IMR-90 (cell line): ENCODE data around the gene UBA3. TPM values are rescaled to one million over a fixed set of nuclear protein-coding genes. Genes with fewer than 3 reads are reported as not detected.

Experiments used
- ATAC-seq: fragments of 200-7000 bp; cut with Tn5 transposase; 2 replicates; pipeline ENCODE4 v1.9.1; 2020; ENCODE audit warnings: low read depth, mild to moderate bottlenecking, moderate library complexity
- BruUV-seq: library from RNA; stranded (reverse); fragments of 400-500 nt; replicated peaks from 2 replicates; lab custom pipeline; 2021; lab: Mats Ljungman, UMichigan
- CTCF ChIA-PET: fragments of 300-600 bp; formaldehyde crosslinking; extraction: SDS; loops from one replicate; lab custom pipeline; 2021; ENCODE audit warnings: antibody characterized with exemption; lab: Yijun Ruan, JAX
- POLR2A ChIA-PET: fragments of 300-600 bp; sonication (Branson Sonifier 250); formaldehyde crosslinking; loops from one replicate; lab custom pipeline; 2022; ENCODE audit warnings: antibody characterized with exemption; ENCODE audit not compliant: unreplicated experiment; lab: Charles Lee
- DNase-seq: peaks from one replicate; pipeline ENCODE4 v3.0.0; 2013
- H2AFZ ChIP-seq: replicated peaks from 2 replicates; pipeline ENCODE3; 2013; ENCODE audit warnings: low read length, mild to moderate bottlenecking; ENCODE audit not compliant: poor library complexity
- H2AK5ac ChIP-seq: 2 replicates; pipeline ENCODE4 v1.6.1; 2013; ENCODE audit warnings: low read depth, low read length, inconsistent platforms
- H2AK9ac ChIP-seq: replicated peaks from 2 replicates; pipeline ENCODE3; 2013; ENCODE audit warnings: mild to moderate bottlenecking, low read depth, low read length, moderate library complexity; ENCODE audit not compliant: poor library complexity
- H2BK120ac ChIP-seq: 2 replicates; pipeline ENCODE4 v1.6.1; 2013; ENCODE audit warnings: low read depth, low read length, inconsistent platforms
- H2BK15ac ChIP-seq: 3 replicates; pipeline ENCODE4 v1.6.1; 2013; ENCODE audit warnings: low read depth, low read length, inconsistent platforms
- H2BK20ac ChIP-seq: 2 replicates; pipeline ENCODE4 v1.6.1; 2013; ENCODE audit warnings: low read depth, mild to moderate bottlenecking, inconsistent platforms, low read length, moderate library complexity
- H2BK5ac ChIP-seq: 2 replicates; pipeline ENCODE4 v1.6.1; 2013; ENCODE audit warnings: mild to moderate bottlenecking, low read depth, low read length, inconsistent platforms; ENCODE audit not compliant: poor library complexity, severe bottlenecking
- H3K14ac ChIP-seq: replicated peaks from 2 replicates; pipeline ENCODE4 v1.6.1; 2013; ENCODE audit warnings: low read depth, low read length, inconsistent platforms
- H3K18ac ChIP-seq: 2 replicates; pipeline ENCODE4 v1.6.1; 2013; ENCODE audit warnings: low read depth, low read length, control low read depth
- H3K23ac ChIP-seq: 2 replicates; pipeline ENCODE4 v1.6.1; 2013; ENCODE audit warnings: low read depth, low read length, inconsistent platforms
- H3K27ac ChIP-seq: 2 replicates; pipeline ENCODE4 v1.5.1; 2013; ENCODE audit warnings: mild to moderate bottlenecking, control low read depth, low read length; ENCODE audit not compliant: insufficient read depth
- H3K27me3 ChIP-seq: 2 replicates; pipeline ENCODE4 v1.6.1; 2013; ENCODE audit warnings: low read length; ENCODE audit not compliant: control insufficient read depth, insufficient read depth
- H3K36me3 ChIP-seq: 2 replicates; pipeline ENCODE4 v1.6.1; 2013; ENCODE audit warnings: low read length, mixed read lengths; ENCODE audit not compliant: control insufficient read depth, insufficient read depth
- H3K4ac ChIP-seq: 2 replicates; pipeline ENCODE4 v1.6.1; 2013; ENCODE audit warnings: low read depth, low read length, inconsistent platforms
- H3K4me1 ChIP-seq: 2 replicates; pipeline ENCODE4 v1.6.1; 2013; ENCODE audit warnings: low read length, mixed read lengths; ENCODE audit not compliant: control insufficient read depth, insufficient read depth
- H3K4me2 ChIP-seq: 2 replicates; pipeline ENCODE4 v1.6.1; 2013; ENCODE audit warnings: low read depth, mild to moderate bottlenecking, control low read depth, low read length, moderate library complexity
- H3K4me3 ChIP-seq: 2 replicates; pipeline ENCODE4 v1.5.1; 2013; ENCODE audit warnings: low read depth, mild to moderate bottlenecking, control low read depth, low read length, moderate library complexity; ENCODE audit not compliant: insufficient read depth
- H3K56ac ChIP-seq: 2 replicates; pipeline ENCODE4 v1.6.1; 2013; ENCODE audit warnings: low read length, inconsistent platforms; ENCODE audit not compliant: insufficient read depth; ENCODE audit errors: extremely low read depth
- H3K79me1 ChIP-seq, 2 experiments: 2 replicates each; pipeline ENCODE4 v1.6.1; 2013; ENCODE audit warnings: low read length in 2 of 2, inconsistent platforms in 1 of 2, low read depth in 1 of 2
- H3K9ac ChIP-seq: 2 replicates; pipeline ENCODE4 v1.6.1; 2013; ENCODE audit warnings: low read depth, low read length, control low read depth
- H3K9me1 ChIP-seq: 2 replicates; pipeline ENCODE4 v1.6.1; 2013; ENCODE audit warnings: low read length, inconsistent platforms; ENCODE audit not compliant: insufficient read depth
- H3K9me3 ChIP-seq: 2 replicates; pipeline ENCODE4 v1.6.1; 2013; ENCODE audit warnings: low read length; ENCODE audit not compliant: control insufficient read depth, insufficient read depth
- H4K20me1 ChIP-seq: 2 replicates; pipeline ENCODE4 v1.6.1; 2013; ENCODE audit warnings: low read length, inconsistent platforms; ENCODE audit not compliant: insufficient read depth
- H4K5ac ChIP-seq: 2 replicates; pipeline ENCODE4 v1.6.1; 2013; ENCODE audit warnings: mild to moderate bottlenecking, low read depth, low read length, control low read depth
- H4K8ac ChIP-seq, 2 experiments: 2 replicates each; pipeline ENCODE4 v1.6.1; 2013; ENCODE audit warnings: low read depth in 2 of 2, low read length in 2 of 2, control low read depth in 1 of 2, inconsistent platforms in 1 of 2
- H4K91ac ChIP-seq: 2 replicates; pipeline ENCODE4 v1.6.1; 2013; ENCODE audit warnings: low read depth, low read length, inconsistent platforms; ENCODE audit not compliant: insufficient read depth
- BHLHE40 ChIP-seq: fragments of 150-350 bp; IDR thresholded peaks from 2 replicates; pipeline ENCODE4 v1.6.1; 2016; ENCODE audit warnings: mild to moderate bottlenecking, low read depth, low read length
- CEBPB ChIP-seq: IDR thresholded peaks from 2 replicates; pipeline ENCODE4 v1.6.1; 2012; ENCODE audit warnings: low read depth, low read length, improper control_type of control experiment
- CHD1 ChIP-seq: IDR thresholded peaks from 2 replicates; pipeline ENCODE4 v1.6.1; 2012; ENCODE audit warnings: low read depth, low read length, improper control_type of control experiment
- FOS ChIP-seq: fragments of 150-350 bp; IDR thresholded peaks from 2 replicates; pipeline ENCODE4 v1.6.1; 2016; ENCODE audit warnings: low read depth, low read length
- MAZ ChIP-seq: IDR thresholded peaks from 2 replicates; pipeline ENCODE4 v1.6.1; 2012; ENCODE audit warnings: low read depth, mild to moderate bottlenecking, low read length, improper control_type of control experiment, moderate library complexity, borderline replicate concordance
- RAD21 ChIP-seq: IDR thresholded peaks from 2 replicates; pipeline ENCODE4 v1.6.1; 2012; ENCODE audit warnings: low read length, improper control_type of control experiment
- RCOR1 ChIP-seq: IDR thresholded peaks from 2 replicates; pipeline ENCODE4 v1.6.1; 2012; ENCODE audit warnings: mild to moderate bottlenecking, low read length, improper control_type of control experiment; ENCODE audit not compliant: insufficient replicate concordance
- RFX5 ChIP-seq: IDR thresholded peaks from 2 replicates; pipeline ENCODE4 v1.8.0; 2012; ENCODE audit warnings: low read depth, mild to moderate bottlenecking, low read length, moderate library complexity
- USF2 ChIP-seq: fragments of 150-350 bp; IDR thresholded peaks from 2 replicates; pipeline ENCODE4 v1.6.1; 2017; ENCODE audit warnings: mild to moderate bottlenecking, antibody characterized with exemption, low read length, low read depth
- WGBS, 2 experiments: methylation state at CpG; one replicate each; pipeline versions ENCODE4 v1.1.5 to v1.1.7; 2013; ENCODE audit warnings: missing lambda C conversion rate in 2 of 2; ENCODE audit not compliant: insufficient read length in 1 of 2; ENCODE audit errors: extremely low coverage in 2 of 2; 5-methylcytosine and 5-hydroxymethylcytosine counted together
- dilution Hi-C: fragments of 300-500 bp; cut with HindIII; formaldehyde crosslinking; loops from one replicate; pipeline ENCODE4 v1.14.3; 2018; ENCODE audit warnings: low sequenced_read_pairs; ENCODE audit not compliant: unreplicated experiment
- in situ Hi-C: fragments of 300-500 bp; cut with MboI; formaldehyde crosslinking; loops from 3 replicates; pipeline ENCODE4 v1.14.3; 2019; ENCODE audit warnings: low sequenced_read_pairs, inconsistent platforms, mixed read lengths
- intact Hi-C: fragments of 100-400 bp; cut with micrococcal nuclease; formaldehyde crosslinking; loops from 2 replicates; pipeline ENCODE4 v1.10.0; 2022
- polyA plus RNA-seq, 3 experiments: library from polyadenylated mRNA; depleted of rRNA; stranded (reverse); fragments of >200 nt; gene quantifications; 2 replicates each; pipeline ENCODE4 v1.2.3, GENCODE V29; 2012; ENCODE audit warnings: low replicate concordance in 1 of 3
- total RNA-seq: library from RNA; depleted of rRNA; stranded (reverse); fragments of >200 nt; gene quantifications from 2 replicates; pipeline ENCODE4 v1.2.3, GENCODE V29; 2012
- TF ChIP-seq, protein P1 (sequence below): fragments of 150-350 bp; IDR thresholded peaks from 2 replicates; pipeline ENCODE4 v1.6.1; 2016; ENCODE audit warnings: low read depth, mild to moderate bottlenecking, low read length, moderate library complexity, borderline replicate concordance

The UBA3 gene
- total and polyA plus RNA-seq, 2 of the 4 experiments (the other 2 are of a cell fraction): 51.8 to 64.3 TPM

- Histone ChIP-seq H4K5ac (no peak overlapping the region), H4K8ac (no peak overlapping the region), H4K20me1 (peaks cover 3% of the 10 kb centered on the region; the same call in 1 of the 2 replicates), H3K27ac (no peak overlapping the region), H3K4me1 (no peaks in the 10 kb centered on the region), H3K23ac (no peak overlapping the region), H3K14ac (no peak overlapping the region), H2AFZ (no peak overlapping the region), H2BK120ac (no peak overlapping the region), H3K9ac (no peak overlapping the region), H4K91ac (no peak overlapping the region), H3K56ac (no peak overlapping the region), H3K4me2 (no peak overlapping the region), H2BK20ac (no peak overlapping the region), H3K79me1 (peaks cover 2 to 27% of the 10 kb centered on the region in 2 experiments), H3K4me3 (no peak overlapping the region), H2BK15ac (no peak overlapping the region), H2BK5ac (no peak overlapping the region), H3K9me3 (no peaks in the 10 kb centered on the region), H3K4ac (no peak overlapping the region), H2AK9ac (no peak overlapping the region), H3K36me3 (peaks cover 22% of the 10 kb centered on the region), H3K18ac (no peak overlapping the region), H3K27me3 (no peaks in the 10 kb centered on the region), H3K9me1 (peaks cover 2% of the 10 kb centered on the region; the same call in 1 of the 2 replicates), H2AK5ac (no peak overlapping the region)
- BruUV-seq: no TSS peak
- DNase-seq: no peak
- intact Hi-C loops: no loop called here
- ATAC-seq: no peak
- WGBS, 2 experiments: no CpG with 5 or more reads among the region's 4 CpGs
- in situ Hi-C loops: no loop called here
- TF ChIP-seq MAZ (no peak), BHLHE40 (no peak), CHD1 (no peak), USF2 (no peak), RAD21 (no peak), FOS (no peak), RFX5 (no peak), CEBPB (no peak), RCOR1 (no peak)
- TF ChIP-seq, protein P1, sequence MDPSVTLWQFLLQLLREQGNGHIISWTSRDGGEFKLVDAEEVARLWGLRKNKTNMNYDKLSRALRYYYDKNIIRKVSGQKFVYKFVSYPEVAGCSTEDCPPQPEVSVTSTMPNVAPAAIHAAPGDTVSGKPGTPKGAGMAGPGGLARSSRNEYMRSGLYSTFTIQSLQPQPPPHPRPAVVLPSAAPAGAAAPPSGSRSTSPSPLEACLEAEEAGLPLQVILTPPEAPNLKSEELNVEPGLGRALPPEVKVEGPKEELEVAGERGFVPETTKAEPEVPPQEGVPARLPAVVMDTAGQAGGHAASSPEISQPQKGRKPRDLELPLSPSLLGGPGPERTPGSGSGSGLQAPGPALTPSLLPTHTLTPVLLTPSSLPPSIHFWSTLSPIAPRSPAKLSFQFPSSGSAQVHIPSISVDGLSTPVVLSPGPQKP: no peak
- ChIA-PET POLR2A (no interaction called here), CTCF (no interaction called here)
- dilution Hi-C loops: no loop called here
Measured at GRCh38 chr3:69102384-69102783, 22.2 kb upstream of the UBA3 start.
